ENCODE data around the gene PLEKHA1.

The PLEKHA1 gene

GRCh38 chr10:122422266-122422989 is 47.9 kb downstream of the PLEKHA1 start:
- no peak for DNase-seq (ENCODE audit: low spot score)

- DNase-seq (ENCODE audit: low spot score), result no peak
These were observed 49.6 kb downstream of the PLEKHA1 start for GRCh38 chr10:122424059-122424458.

- DNase-seq (ENCODE audit: low spot score), result no peak
These were observed 52.3 kb downstream of the PLEKHA1 start for GRCh38 chr10:122426829-122427228.

- DNase-seq (ENCODE audit: low spot score), result no peak
These were observed 52.8 kb downstream of the PLEKHA1 start for GRCh38 chr10:122427280-122427679.

GRCh38 chr10:122435212-122435827 is 60.8 kb downstream of the PLEKHA1 start:
- DNase-seq (ENCODE audit: low spot score), result peak; percentile 61

GRCh38 chr10:122441961-122442360 is 67.5 kb downstream of the PLEKHA1 start:
- peak; percentile 22 for DNase-seq (ENCODE audit: low spot score)

- DNase-seq (ENCODE audit: low spot score), result no peak
These were observed 71.0 kb downstream of the PLEKHA1 start for GRCh38 chr10:122445469-122445868.

- no peak for DNase-seq (ENCODE audit: low spot score)
These were observed 71.4 kb downstream of the PLEKHA1 start for GRCh38 chr10:122445904-122446303.

GRCh38 chr10:122446668-122447423 is 72.3 kb downstream of the PLEKHA1 start:
- DNase-seq (ENCODE audit: low spot score), result peak; percentile 31

GRCh38 chr10:122448600-122448999 is 74.1 kb downstream of the PLEKHA1 start:
- DNase-seq (ENCODE audit: low spot score), result no peak

GRCh38 chr10:122449153-122449552 is 74.6 kb downstream of the PLEKHA1 start:
- DNase-seq (ENCODE audit: low spot score), result no peak

GRCh38 chr10:122450353-122450990 is 76.0 kb downstream of the PLEKHA1 start:
- DNase-seq (ENCODE audit: low spot score), result no peak

- DNase-seq (ENCODE audit: low spot score), result no peak
These were observed 79.6 kb downstream of the PLEKHA1 start for GRCh38 chr10:122454071-122454470.

GRCh38 chr10:122454603-122455080 is 80.1 kb downstream of the PLEKHA1 start, which contains the start of gene ARMS2:
Gene ARMS2 (plus strand): TSS chr10:122454653. CDS start chr10:122454728, 75 bp downstream.
- no peak for DNase-seq (ENCODE audit: low spot score)

- no peak for DNase-seq (ENCODE audit: low spot score)
These were observed 81.0 kb downstream of the PLEKHA1 start for GRCh38 chr10:122455376-122456079.

- no peak for DNase-seq (ENCODE audit: low spot score)
These were observed 83.4 kb downstream of the PLEKHA1 start for GRCh38 chr10:122457934-122458333.

- no peak for DNase-seq (ENCODE audit: low spot score)
These were observed 84.2 kb downstream of the PLEKHA1 start for GRCh38 chr10:122458693-122459092.

- DNase-seq (ENCODE audit: low spot score), result no peak
These were observed 85.2 kb downstream of the PLEKHA1 start for GRCh38 chr10:122459561-122460273.

GRCh38 chr10:122460891-122461293 is 86.4 kb downstream of the PLEKHA1 start:
- no peak for DNase-seq (ENCODE audit: low spot score)

GRCh38 chr10:122461367-122461728 is 86.8 kb downstream of the PLEKHA1 start, which contains the start of gene HTRA1:
Gene HTRA1 (plus strand): TSS chr10:122461553. CDS start chr10:122461653, 100 bp downstream.
- no peak for DNase-seq (ENCODE audit: low spot score)
